Activated CD8-positive, alpha-beta T cell treated with anti-CD3 and anti-CD28 coated beads for 36 hours (primary cell): ENCODE results near the gene ABCC5. TPM values are rescaled to one million over a fixed set of nuclear protein-coding genes. Genes with fewer than 3 reads are reported as not detected.

Experiments
- ATAC-seq: fragments of 200-7000 bp; cut with Tn5 transposase; one replicate; pipeline ENCODE4 v1.10.0; 2021; ENCODE audit warnings: mild to moderate bottlenecking, moderate library complexity
- CTCF ChIA-PET: fragments of 350-600 bp; sonication (Branson Sonifier 250); formaldehyde crosslinking; loops from one replicate; lab custom pipeline; 2021; ENCODE audit warnings: antibody characterized with exemption; lab: Charles Lee
- POLR2A ChIA-PET: fragments of 350-600 bp; sonication (Branson Sonifier 250); formaldehyde crosslinking; loops from one replicate; lab custom pipeline; 2021; ENCODE audit warnings: antibody characterized with exemption; lab: Charles Lee
- DNase-seq: peaks from one replicate; pipeline ENCODE4 v3.0.0-alpha.2; 2020
- H3K27ac Mint-ChIP-seq: one replicate; pipeline ENCODE4 v1.8.0; 2021; ENCODE audit warnings: mild to moderate bottlenecking, mixed read lengths
- H3K27me3 Mint-ChIP-seq: one replicate; pipeline ENCODE4 v1.8.0; 2021; ENCODE audit warnings: mixed read lengths
- H3K36me3 Mint-ChIP-seq: one replicate; pipeline ENCODE4 v1.8.0; 2021; ENCODE audit warnings: low read depth, mixed read lengths
- H3K4me1 Mint-ChIP-seq: one replicate; pipeline ENCODE4 v1.8.0; 2021; ENCODE audit warnings: low read depth, mixed read lengths
- H3K4me3 Mint-ChIP-seq: one replicate; pipeline ENCODE4 v1.8.0; 2021; ENCODE audit warnings: mild to moderate bottlenecking, moderate library complexity, mixed read lengths
- H3K9me3 Mint-ChIP-seq: one replicate; pipeline ENCODE4 v1.8.0; 2021; ENCODE audit warnings: mixed read lengths
- CTCF ChIP-seq: fragments of 200-600 bp; IDR thresholded peaks from one replicate; pipeline ENCODE4 v1.8.0; 2022; ENCODE audit warnings: antibody characterized with exemption, mild to moderate bottlenecking
- intact Hi-C: fragments of 100-400 bp; cut with micrococcal nuclease; formaldehyde crosslinking; loops from one replicate; pipeline ENCODE4 v1.10.0; 2022
- total RNA-seq, 2 experiments: library from RNA; stranded (reverse); gene quantifications; one replicate each; pipeline ENCODE4 v1.2.3, GENCODE V29; 2021

The ABCC5 gene
- total RNA-seq, 2 experiments from 2014 or later, result 16.2 to 17.7 TPM

GRCh38 chr3:183913580-183913920 is 104.1 kb downstream of the ABCC5 start:
- ChIA-PET CTCF (interaction anchor here (2.7 kb wide), 1 partner anchor 18 kb away, joined by 8 read pairs; no protein-coding TSS in a partner anchor), POLR2A (no interaction called here)
- Mint-ChIP-seq H3K4me3 (no peak overlapping the region), H3K9me3 (no peaks in the 10 kb centered on the region), H3K36me3 (no peaks in the 10 kb centered on the region), H3K27ac (no peak overlapping the region), H3K27me3 (no peaks in the 10 kb centered on the region), H3K4me1 (no peaks in the 10 kb centered on the region)
- ATAC-seq (no peak), DNase-seq (no peak)
- intact Hi-C loops, result no loop called here
- no peak for TF ChIP-seq CTCF

GRCh38 chr3:183912895-183913579 is 104.6 kb downstream of the ABCC5 start:
- no peak for TF ChIP-seq CTCF
- CTCF ChIA-PET, result interaction anchor here (2.7 kb wide), 1 partner anchor 18 kb away, joined by 8 read pairs; no protein-coding TSS in a partner anchor
- Mint-ChIP-seq H3K27me3 (no peaks in the 10 kb centered on the region), H3K27ac (no peak overlapping the region), H3K4me3 (no peak overlapping the region), H3K36me3 (no peaks in the 10 kb centered on the region), H3K9me3 (no peaks in the 10 kb centered on the region), H3K4me1 (no peaks in the 10 kb centered on the region)
- intact Hi-C loops, result no loop called here
- POLR2A ChIA-PET, result no interaction called here
- DNase-seq (no peak), ATAC-seq (no peak)

- no peak overlapping the region for H3K4me3 Mint-ChIP-seq
- no peak for DNase-seq
- H3K9me3 Mint-ChIP-seq, result no peaks in the 10 kb centered on the region
- intact Hi-C loops, result no loop called here
- H3K27ac Mint-ChIP-seq, result no peak overlapping the region
- H3K27me3 Mint-ChIP-seq, result no peaks in the 10 kb centered on the region
- POLR2A ChIA-PET, result interaction anchor here (0.6 kb wide), 1 partner anchor 10 kb away, joined by 3 read pairs; no protein-coding TSS in a partner anchor
- no peak for TF ChIP-seq CTCF
- ATAC-seq, result no peak
- no peaks in the 10 kb centered on the region for H3K36me3 Mint-ChIP-seq
- CTCF ChIA-PET, result no interaction called here
- H3K4me1 Mint-ChIP-seq, result no peaks in the 10 kb centered on the region
These were observed 105.7 kb downstream of the ABCC5 start for GRCh38 chr3:183911763-183912506.

GRCh38 chr3:183911087-183911486 is 106.6 kb downstream of the ABCC5 start:
- no peaks in the 10 kb centered on the region for H3K27me3 Mint-ChIP-seq
- POLR2A ChIA-PET, result interaction anchor here (1.3 kb wide), 1 partner anchor 15 kb away, joined by 3 read pairs; no protein-coding TSS in a partner anchor
- no peak overlapping the region for H3K27ac Mint-ChIP-seq
- H3K36me3 Mint-ChIP-seq, result no peaks in the 10 kb centered on the region
- CTCF ChIA-PET, result interaction anchor here (1.0 kb wide), 1 partner anchor 13 kb away, joined by 3 read pairs; no protein-coding TSS in a partner anchor
- no peak for TF ChIP-seq CTCF
- DNase-seq (no peak), ATAC-seq (no peak)
- intact Hi-C loops, result no loop called here
- no peaks in the 10 kb centered on the region for H3K4me1 Mint-ChIP-seq
- no peak overlapping the region for H3K4me3 Mint-ChIP-seq
- H3K9me3 Mint-ChIP-seq, result no peaks in the 10 kb centered on the region
